ENCODE results near the gene KIAA0232.

DNA sequence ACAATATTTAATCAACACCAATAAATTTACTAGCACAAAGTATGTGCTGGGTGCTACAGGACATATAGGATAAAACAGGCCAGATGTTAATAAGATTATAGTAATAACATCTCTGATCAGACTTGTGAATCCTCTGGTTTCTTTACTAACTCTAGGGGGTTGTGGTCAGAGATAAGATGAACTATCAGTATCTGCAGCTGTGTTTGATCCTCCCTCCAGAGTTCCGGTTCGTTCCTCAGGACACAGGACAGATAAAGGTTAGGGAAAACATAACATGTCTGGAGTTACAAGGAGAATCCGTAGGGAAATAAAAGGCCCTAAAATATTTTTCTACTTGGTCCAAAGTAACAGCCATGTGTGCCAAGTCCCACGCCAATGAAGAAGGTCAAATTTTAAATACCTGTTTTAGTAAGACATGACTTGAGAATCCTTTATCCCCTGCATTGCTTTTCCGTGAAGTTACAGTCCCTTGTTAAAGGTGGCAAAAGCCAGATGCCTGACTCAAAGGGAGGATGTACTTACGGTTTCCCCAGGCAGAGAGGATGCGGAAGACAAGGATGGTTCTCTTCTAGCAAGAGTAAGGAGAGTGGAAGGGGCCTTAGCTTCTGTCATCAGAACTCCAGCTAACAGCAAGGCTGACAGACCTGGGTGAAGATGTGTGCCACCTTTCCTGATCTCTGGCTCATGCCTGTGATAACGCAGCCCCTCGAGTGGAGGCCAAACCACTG, 44.4 kb downstream of the KIAA0232 start:
- TF ChIP-seq POLR2A (IDR thresholded peaks at IDR 0.05) = no peak
- TF ChIP-seq, protein P1, sequence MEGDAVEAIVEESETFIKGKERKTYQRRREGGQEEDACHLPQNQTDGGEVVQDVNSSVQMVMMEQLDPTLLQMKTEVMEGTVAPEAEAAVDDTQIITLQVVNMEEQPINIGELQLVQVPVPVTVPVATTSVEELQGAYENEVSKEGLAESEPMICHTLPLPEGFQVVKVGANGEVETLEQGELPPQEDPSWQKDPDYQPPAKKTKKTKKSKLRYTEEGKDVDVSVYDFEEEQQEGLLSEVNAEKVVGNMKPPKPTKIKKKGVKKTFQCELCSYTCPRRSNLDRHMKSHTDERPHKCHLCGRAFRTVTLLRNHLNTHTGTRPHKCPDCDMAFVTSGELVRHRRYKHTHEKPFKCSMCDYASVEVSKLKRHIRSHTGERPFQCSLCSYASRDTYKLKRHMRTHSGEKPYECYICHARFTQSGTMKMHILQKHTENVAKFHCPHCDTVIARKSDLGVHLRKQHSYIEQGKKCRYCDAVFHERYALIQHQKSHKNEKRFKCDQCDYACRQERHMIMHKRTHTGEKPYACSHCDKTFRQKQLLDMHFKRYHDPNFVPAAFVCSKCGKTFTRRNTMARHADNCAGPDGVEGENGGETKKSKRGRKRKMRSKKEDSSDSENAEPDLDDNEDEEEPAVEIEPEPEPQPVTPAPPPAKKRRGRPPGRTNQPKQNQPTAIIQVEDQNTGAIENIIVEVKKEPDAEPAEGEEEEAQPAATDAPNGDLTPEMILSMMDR (IDR thresholded peaks at IDR 0.05 in 4 of 5, conservative IDR thresholded peaks at IDR 0.05 in 1 of 5) = no peak
